ENCODE results near the gene CLCC1. TPM values are rescaled to one million over a fixed set of nuclear protein-coding genes. Genes with fewer than 3 reads are reported as not detected.

CLCC1 gene
- polyA plus RNA-seq, 5 donors = 33.5 to 57.5 (median 45.1) TPM

- no peak for DNase-seq
Measured at GRCh38 chr1:108925920-108926319, 37.4 kb downstream of the CLCC1 start.

- DNase-seq = no peak
Measured at GRCh38 chr1:108916788-108917187, 46.5 kb downstream of the CLCC1 start.

Other genes starting within 250 kb of the CLCC1 start
- 10 to 100 TPM; 44.1 to 65.6 (median 51.6) TPM for gene STXBP3, start 216.8 kb downstream of the CLCC1 start, polyA plus RNA-seq (ENCODE audit: insufficient read depth in 1 of 5, insufficient read length in 5 of 5, low replicate concordance in 1 of 5)
- under 1 TPM in 4 of 5 donors, not detected in 1; 0.41 to 0.78 (median 0.57) TPM for gene AKNAD1, start 106.4 kb downstream of the CLCC1 start, polyA plus RNA-seq (ENCODE audit: insufficient read depth in 1 of 5, insufficient read length in 5 of 5, low replicate concordance in 1 of 5)
- gene GPSM2, start 86.5 kb downstream of the CLCC1 start, polyA plus RNA-seq (ENCODE audit: insufficient read depth in 1 of 5, insufficient read length in 5 of 5, low replicate concordance in 1 of 5) = 10 to 100 TPM; 20.8 to 40.2 (median 29.0) TPM
- 10 to 100 TPM; 13.2 to 17.6 (median 16.0) TPM for gene WDR47, start 78.6 kb upstream of the CLCC1 start, polyA plus RNA-seq (ENCODE audit: insufficient read depth in 1 of 5, insufficient read length in 5 of 5, low replicate concordance in 1 of 5)
- gene TAF13, start 112.5 kb upstream of the CLCC1 start, polyA plus RNA-seq (ENCODE audit: insufficient read depth in 1 of 5, insufficient read length in 5 of 5, low replicate concordance in 1 of 5) = 10 to 100 TPM; 25.9 to 38.6 (median 33.9) TPM
- gene TMEM167B, start 127.3 kb upstream of the CLCC1 start, polyA plus RNA-seq (ENCODE audit: insufficient read depth in 1 of 5, insufficient read length in 5 of 5, low replicate concordance in 1 of 5) = 10 to 100 TPM; 33.8 to 46.6 (median 42.9) TPM
- 10 to 100 TPM in 4 of 5 donors, 1 to 10 TPM in 1; 8.2 to 11.5 (median 10.5) TPM for gene ELAPOR1, start 150.6 kb upstream of the CLCC1 start, polyA plus RNA-seq (ENCODE audit: insufficient read depth in 1 of 5, insufficient read length in 5 of 5, low replicate concordance in 1 of 5)